ENCODE data around the gene CNTNAP2. TPM values are rescaled to one million over a fixed set of nuclear protein-coding genes. Genes with fewer than 3 reads are reported as not detected.

Gene CNTNAP2
- total and polyA plus RNA-seq, 9 donors = 8.3 to 18.8 (median 10.4) TPM

DNA sequence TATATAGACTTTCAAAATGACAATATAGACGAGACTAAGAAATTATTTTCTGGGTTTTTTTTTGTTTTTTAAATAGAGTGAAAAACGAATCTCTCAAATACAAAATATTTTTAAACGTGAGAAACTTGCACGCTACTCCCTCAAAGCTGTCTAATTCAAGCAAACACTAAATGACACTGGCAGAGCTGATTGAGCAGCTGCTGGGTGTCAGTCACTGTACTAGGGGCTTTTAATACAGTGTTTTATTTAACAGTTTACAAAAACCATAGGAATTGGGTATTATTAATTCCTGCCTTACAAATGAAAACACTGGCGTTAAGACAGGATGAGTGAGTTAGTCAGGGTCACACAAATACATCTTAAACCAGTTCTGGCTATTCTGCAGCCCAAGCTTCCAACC, 1264.3 kb downstream of the CNTNAP2 start:
- Histone ChIP-seq H3K36me3 (ENCODE audit: control insufficient read depth, insufficient read depth, low read length) (no peaks in the 10 kb centered on the region), H3K27ac (ENCODE audit: low read length) (no peak overlapping the region), H3K9me3 (replicated peaks; ENCODE audit: control insufficient read depth, low read depth, low read length) (no peaks in the 10 kb centered on the region), H3K4me1 (ENCODE audit: control insufficient read depth, insufficient read depth, low read length) (no peaks in the 10 kb centered on the region), H3K27me3 (ENCODE audit: control insufficient read depth, insufficient read depth, low read length) (no peaks in the 10 kb centered on the region), H3K4me3 (ENCODE audit: low read length) (no peak overlapping the region)
- DNase-seq = no peak
- WGBS (ENCODE audit: insufficient coverage) = no CpG with 5 or more reads among the region's 5 CpGs

DNA sequence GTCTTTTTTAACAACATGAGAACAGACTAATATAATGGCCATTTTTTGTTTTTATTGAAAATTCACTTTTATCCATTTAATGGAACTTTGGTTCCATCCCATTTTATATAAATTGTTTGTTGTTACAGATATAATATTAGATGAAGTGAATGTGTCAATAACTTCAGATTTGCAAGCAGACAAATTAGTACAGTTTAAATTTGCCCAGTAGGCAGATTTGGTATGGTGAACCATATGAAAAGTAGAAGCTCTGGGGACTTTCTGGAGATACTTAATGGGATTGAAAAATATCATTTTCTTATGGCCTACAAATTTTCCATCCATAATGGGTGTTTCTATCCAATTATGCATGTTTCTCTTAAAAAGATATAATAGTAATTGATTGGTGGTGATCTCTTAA, 1277.7 kb downstream of the CNTNAP2 start:
- DNase-seq = no peak
- Histone ChIP-seq H3K36me3 (ENCODE audit: control insufficient read depth, insufficient read depth, low read length) (no peaks in the 10 kb centered on the region), H3K9me3 (replicated peaks; ENCODE audit: control insufficient read depth, low read depth, low read length) (peaks cover 8% of the 10 kb centered on the region), H3K4me1 (ENCODE audit: control insufficient read depth, insufficient read depth, low read length) (no peaks in the 10 kb centered on the region), H3K4me3 (ENCODE audit: low read length) (no peak overlapping the region), H3K27ac (ENCODE audit: low read length) (no peak overlapping the region), H3K27me3 (ENCODE audit: control insufficient read depth, insufficient read depth, low read length) (no peaks in the 10 kb centered on the region)

- Histone ChIP-seq H3K27ac (ENCODE audit: low read length) (no peak overlapping the region), H3K4me3 (ENCODE audit: low read length) (no peak overlapping the region), H3K9me3 (replicated peaks; ENCODE audit: control insufficient read depth, low read depth, low read length) (no peaks in the 10 kb centered on the region), H3K4me1 (ENCODE audit: control insufficient read depth, insufficient read depth, low read length) (no peaks in the 10 kb centered on the region), H3K36me3 (ENCODE audit: control insufficient read depth, insufficient read depth, low read length) (no peaks in the 10 kb centered on the region), H3K27me3 (ENCODE audit: control insufficient read depth, insufficient read depth, low read length) (no peaks in the 10 kb centered on the region)
- DNase-seq = peak; percentile 72
- WGBS (ENCODE audit: insufficient coverage) = 63% methylated on average over 3 of the region's 3 CpGs
These were observed 1283.7 kb downstream of the CNTNAP2 start for GRCh38 chr7:147400221-147400689.

- H3K4me1 ChIP-seq (ENCODE audit: control insufficient read depth, insufficient read depth, low read length) = no peaks in the 10 kb centered on the region
- H3K9me3 ChIP-seq (replicated peaks; ENCODE audit: control insufficient read depth, low read depth, low read length) = no peaks in the 10 kb centered on the region
- WGBS (ENCODE audit: insufficient coverage) = no CpG with 5 or more reads among the region's 1 CpG
- no peaks in the 10 kb centered on the region for H3K36me3 ChIP-seq (ENCODE audit: control insufficient read depth, insufficient read depth, low read length)
- no peak overlapping the region for H3K27ac ChIP-seq (ENCODE audit: low read length)
- peak; percentile 56 for DNase-seq
- H3K4me3 ChIP-seq (ENCODE audit: low read length) = no peak overlapping the region
- no peaks in the 10 kb centered on the region for H3K27me3 ChIP-seq (ENCODE audit: control insufficient read depth, insufficient read depth, low read length)
These were observed 1284.3 kb downstream of the CNTNAP2 start for GRCh38 chr7:147400925-147401324.

- Histone ChIP-seq H3K4me3 (ENCODE audit: low read length) (no peak overlapping the region), H3K4me1 (ENCODE audit: control insufficient read depth, insufficient read depth, low read length) (no peaks in the 10 kb centered on the region), H3K9me3 (replicated peaks; ENCODE audit: control insufficient read depth, low read depth, low read length) (no peaks in the 10 kb centered on the region), H3K36me3 (ENCODE audit: control insufficient read depth, insufficient read depth, low read length) (no peaks in the 10 kb centered on the region), H3K27me3 (ENCODE audit: control insufficient read depth, insufficient read depth, low read length) (no peaks in the 10 kb centered on the region), H3K27ac (ENCODE audit: low read length) (no peak overlapping the region)
- WGBS (ENCODE audit: insufficient coverage) = no CpG with 5 or more reads among the region's 4 CpGs
- no peak for DNase-seq
These were observed 1289.0 kb downstream of the CNTNAP2 start for GRCh38 chr7:147405621-147406020.

DNA sequence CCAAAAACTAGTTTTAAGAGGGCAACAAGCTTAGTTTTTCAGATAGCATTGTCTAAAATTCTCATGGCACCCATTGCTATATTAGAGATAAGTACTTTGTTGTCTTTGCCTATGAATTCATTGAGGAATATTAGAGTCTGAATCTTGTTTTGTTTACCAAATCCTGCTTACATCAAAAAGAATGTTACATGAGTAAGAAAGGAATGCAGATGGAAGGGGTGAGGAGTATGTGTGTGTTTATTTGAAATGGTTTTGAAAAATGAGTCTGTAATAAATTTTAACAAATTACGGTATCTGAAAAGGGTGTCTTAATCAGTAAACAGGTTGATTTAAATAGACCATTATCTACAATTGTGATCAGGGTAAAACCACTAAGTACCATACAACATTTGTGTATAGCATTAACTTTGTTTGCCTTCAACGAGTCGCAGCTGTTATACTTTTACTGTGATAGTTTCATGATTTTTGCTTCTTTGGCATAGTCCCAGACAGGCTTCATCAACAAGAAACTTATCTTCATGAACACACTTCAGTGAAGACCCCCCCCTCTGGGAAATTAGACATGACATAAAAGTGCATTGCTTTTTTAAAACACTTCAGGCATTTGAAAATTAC, 1290.0 kb downstream of the CNTNAP2 start:
- no peaks in the 10 kb centered on the region for H3K27me3 ChIP-seq (ENCODE audit: control insufficient read depth, insufficient read depth, low read length)
- no CpG with 5 or more reads among the region's 3 CpGs for WGBS (ENCODE audit: insufficient coverage)

DNA sequence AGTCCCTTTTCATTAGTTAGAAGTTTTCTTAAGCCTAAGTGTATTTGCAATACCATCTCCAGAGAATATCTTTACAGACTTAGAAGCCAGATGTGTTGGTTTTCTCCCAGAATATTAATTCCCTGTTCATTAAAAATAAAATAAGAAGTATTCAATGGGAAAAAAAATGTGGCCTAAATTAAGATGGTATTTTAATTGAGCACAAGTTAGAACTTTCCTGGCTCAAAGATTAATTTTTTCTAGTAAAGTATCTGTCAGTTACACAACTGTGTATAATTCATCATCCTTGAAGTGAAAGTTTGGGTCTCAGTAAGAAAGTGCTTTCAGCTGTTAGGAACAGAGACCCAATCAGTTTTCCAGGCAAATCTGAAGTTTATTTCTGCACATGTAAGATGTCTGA, 1294.5 kb downstream of the CNTNAP2 start:
- peak overlapping the region; percentile 67 for H3K27ac ChIP-seq (ENCODE audit: low read length)
- H3K4me1 ChIP-seq (ENCODE audit: control insufficient read depth, insufficient read depth, low read length) = peaks cover 13% of the 10 kb centered on the region
- no peaks in the 10 kb centered on the region for H3K27me3 ChIP-seq (ENCODE audit: control insufficient read depth, insufficient read depth, low read length)
- DNase-seq = peak; percentile 89
- H3K36me3 ChIP-seq (ENCODE audit: control insufficient read depth, insufficient read depth, low read length) = no peaks in the 10 kb centered on the region
- H3K9me3 ChIP-seq (replicated peaks; ENCODE audit: control insufficient read depth, low read depth, low read length) = no peaks in the 10 kb centered on the region
- H3K4me3 ChIP-seq (ENCODE audit: low read length) = no peak overlapping the region

More for the DNA sequence above, 1290.0 kb downstream of the CNTNAP2 start:
- H3K9me3 ChIP-seq (replicated peaks; ENCODE audit: control insufficient read depth, low read depth, low read length) = no peaks in the 10 kb centered on the region
- no peaks in the 10 kb centered on the region for H3K36me3 ChIP-seq (ENCODE audit: control insufficient read depth, insufficient read depth, low read length)
- peak; percentile 5 for DNase-seq
- no peak overlapping the region for H3K4me3 ChIP-seq (ENCODE audit: low read length)
- no peaks in the 10 kb centered on the region for H3K4me1 ChIP-seq (ENCODE audit: control insufficient read depth, insufficient read depth, low read length)
- H3K27ac ChIP-seq (ENCODE audit: low read length) = no peak overlapping the region

DNA sequence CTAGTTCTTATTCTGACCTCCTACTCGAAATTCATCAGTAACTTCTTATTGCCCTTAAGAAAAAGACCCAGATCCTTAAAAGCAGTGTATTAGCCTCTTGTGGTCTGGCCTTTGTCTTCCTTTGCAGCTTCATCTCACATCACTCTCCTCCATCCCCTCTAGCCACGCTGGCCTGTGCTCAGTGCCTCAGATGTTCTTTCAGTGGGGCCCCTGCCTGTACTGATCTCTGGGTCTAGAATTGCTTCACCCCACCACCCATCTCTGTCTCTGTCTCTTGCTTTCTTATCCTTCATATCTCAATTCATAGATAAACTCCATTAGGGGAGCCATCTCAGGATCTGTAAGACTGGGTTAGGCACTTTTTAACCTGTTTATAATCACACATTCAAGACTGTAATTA, 1295.5 kb downstream of the CNTNAP2 start:
- no peak overlapping the region for H3K4me3 ChIP-seq (ENCODE audit: low read length)
- 49% methylated on average over 2 of the region's 2 CpGs for WGBS (ENCODE audit: insufficient coverage)
- H3K4me1 ChIP-seq (ENCODE audit: control insufficient read depth, insufficient read depth, low read length) = peaks cover 13% of the 10 kb centered on the region
- H3K27me3 ChIP-seq (ENCODE audit: control insufficient read depth, insufficient read depth, low read length) = no peaks in the 10 kb centered on the region
- no peaks in the 10 kb centered on the region for H3K9me3 ChIP-seq (replicated peaks; ENCODE audit: control insufficient read depth, low read depth, low read length)
- DNase-seq = peak; percentile 8
- H3K27ac ChIP-seq (ENCODE audit: low read length) = peak overlapping the region; percentile 76
- H3K36me3 ChIP-seq (ENCODE audit: control insufficient read depth, insufficient read depth, low read length) = no peaks in the 10 kb centered on the region

DNA sequence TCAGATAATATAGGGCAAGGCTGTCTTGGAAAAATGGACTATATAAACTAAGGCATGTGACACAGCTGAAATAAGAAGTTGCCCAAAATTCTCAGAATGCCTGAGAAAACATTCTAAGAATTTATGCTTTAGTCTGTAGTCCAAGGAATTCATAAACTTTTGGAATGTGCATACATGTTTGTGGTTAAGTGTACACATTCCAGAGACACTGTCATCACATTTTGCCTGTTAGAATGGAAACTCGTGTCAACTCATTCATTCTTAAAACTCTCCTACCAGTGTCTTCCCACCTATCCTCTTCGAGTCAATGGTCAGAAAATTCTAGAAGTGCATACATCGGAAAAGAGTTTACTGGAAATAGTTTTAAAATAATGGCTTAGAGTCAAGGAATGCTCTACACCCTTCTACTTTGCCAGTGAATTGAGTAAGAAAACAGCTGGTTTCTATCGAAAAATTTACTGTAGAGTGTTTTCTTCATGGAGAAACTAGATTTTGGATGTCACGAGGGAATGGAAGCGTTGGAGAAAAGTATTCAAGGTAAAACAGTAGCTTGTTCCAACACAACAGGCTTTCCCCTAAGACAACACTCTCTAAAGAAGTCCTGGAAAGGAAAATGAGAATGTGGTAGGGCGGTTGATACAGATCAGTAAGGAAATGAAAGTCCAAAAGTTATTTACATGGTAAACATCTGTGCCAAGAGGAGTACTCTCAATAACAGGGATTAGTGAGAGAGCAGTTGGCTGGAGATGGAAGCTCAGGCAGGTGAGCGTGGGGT, 1296.4 kb downstream of the CNTNAP2 start:
- Histone ChIP-seq H3K4me1 (ENCODE audit: control insufficient read depth, insufficient read depth, low read length) (peaks cover 13% of the 10 kb centered on the region), H3K4me3 (ENCODE audit: low read length) (no peak overlapping the region), H3K9me3 (replicated peaks; ENCODE audit: control insufficient read depth, low read depth, low read length) (no peaks in the 10 kb centered on the region), H3K36me3 (ENCODE audit: control insufficient read depth, insufficient read depth, low read length) (no peaks in the 10 kb centered on the region), H3K27ac (ENCODE audit: low read length) (peak overlapping the region; percentile 83), H3K27me3 (ENCODE audit: control insufficient read depth, insufficient read depth, low read length) (no peaks in the 10 kb centered on the region)
- WGBS (ENCODE audit: insufficient coverage) = no CpG with 5 or more reads among the region's 8 CpGs
- DNase-seq = peak; percentile 87

DNA sequence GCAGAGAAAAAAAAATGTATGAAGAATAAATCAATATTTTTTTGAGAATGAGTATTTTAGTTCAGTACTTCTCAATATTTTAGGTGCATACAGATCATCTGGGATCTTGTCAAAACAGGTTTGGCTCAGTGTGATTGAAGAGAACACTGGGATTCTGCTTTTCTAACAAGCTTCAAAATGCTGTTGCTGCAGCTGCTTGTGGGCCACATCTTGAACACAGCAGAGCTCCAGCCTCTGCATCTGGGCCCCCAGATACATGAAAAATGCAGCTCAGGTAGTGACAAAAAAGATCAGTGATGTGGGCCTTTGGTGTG, 1296.9 kb downstream of the CNTNAP2 start:
- peak overlapping the region; percentile 83 for H3K27ac ChIP-seq (ENCODE audit: low read length)
- no peaks in the 10 kb centered on the region for H3K9me3 ChIP-seq (replicated peaks; ENCODE audit: control insufficient read depth, low read depth, low read length)
- peak; percentile 79 for DNase-seq
- H3K27me3 ChIP-seq (ENCODE audit: control insufficient read depth, insufficient read depth, low read length) = no peaks in the 10 kb centered on the region
- no peaks in the 10 kb centered on the region for H3K36me3 ChIP-seq (ENCODE audit: control insufficient read depth, insufficient read depth, low read length)
- peaks cover 13% of the 10 kb centered on the region for H3K4me1 ChIP-seq (ENCODE audit: control insufficient read depth, insufficient read depth, low read length)
- no peak overlapping the region for H3K4me3 ChIP-seq (ENCODE audit: low read length)
